K562 (cell line): ENCODE data around the gene EML6. TPM values are rescaled to one million over a fixed set of nuclear protein-coding genes. Genes with fewer than 3 reads are reported as not detected.

Experiments used
- ATAC-seq: fragments of 200-7000 bp; cut with Tn5 transposase; 3 replicates; pipeline ENCODE4 v1.9.1; 2020; ENCODE audit warnings: moderate library complexity
- BruUV-seq: library from RNA; stranded (reverse); fragments of 400-500 nt; replicated peaks from 2 replicates; lab custom pipeline; 2021; lab: Mats Ljungman, UMichigan
- CTCF ChIA-PET: fragments of 300-600 bp; formaldehyde crosslinking; extraction: SDS; loops from one replicate; lab custom pipeline; 2021; ENCODE audit warnings: low intra/inter-chr PET ratio; lab: Yijun Ruan, JAX
- POLR2A ChIA-PET: fragments of 300-600, 350-650 bp; sonication (Branson Sonifier 250); formaldehyde crosslinking; extraction: SDS; loops from one replicate; lab custom pipeline; 2021; ENCODE audit warnings: antibody characterized with exemption, inconsistent platforms; lab: Yijun Ruan, JAX
- DNase-seq, 4 experiments: peaks; one replicate each; pipeline versions ENCODE4 v3.0.0 to v3.0.0-alpha.2; 2011 to 2018; ENCODE audit warnings: low spot score in 3 of 4, mixed read lengths in 3 of 4; ENCODE audit errors: extremely low read depth in 1 of 4
- FAIRE-seq: peaks from 2 replicates; lab custom pipeline; 2011; peaks lifted over from hg19 to GRCh38; lab: Jason Lieb, UNC
- H2AFZ ChIP-seq: 2 replicates; pipeline ENCODE4 v1.6.0; 2011; ENCODE audit warnings: low read depth, low read length, control low read depth, inconsistent platforms
- H3K27ac ChIP-seq: fragments of 200-600 bp; 3 replicates; pipeline ENCODE4 v1.8.0; 2011; ENCODE audit warnings: low read depth, mild to moderate bottlenecking, control low read depth, inconsistent platforms, low read length, moderate library complexity, mixed read lengths; ENCODE audit errors: extremely low read depth
- H3K27me3 ChIP-seq, 2 experiments: fragments of 300-600 bp in 1 of 2; 2 replicates in 1 of 2; 3 replicates in 1 of 2; pipeline versions ENCODE4 v1.6.0 to v1.8.0; 2011; ENCODE audit warnings: inconsistent platforms in 2 of 2, low read length in 2 of 2, mild to moderate bottlenecking in 1 of 2, mixed read lengths in 1 of 2, moderate library complexity in 1 of 2; ENCODE audit not compliant: control insufficient read depth in 2 of 2, insufficient read depth in 2 of 2
- H3K36me3 ChIP-seq: fragments of 300-600 bp; 3 replicates; pipeline ENCODE4 v1.8.0; 2011; ENCODE audit warnings: mild to moderate bottlenecking, low read length, inconsistent platforms; ENCODE audit not compliant: control insufficient read depth, insufficient read depth
- H3K4me1 ChIP-seq, 2 experiments: fragments of 200-600 bp in 1 of 2; replicated peaks in 1 of 2; 2 replicates in 1 of 2; 3 replicates in 1 of 2; pipeline versions ENCODE4 v1.5.1 to v1.8.0; 2011; ENCODE audit warnings: inconsistent platforms in 2 of 2, low read length in 2 of 2, mild to moderate bottlenecking in 1 of 2, mixed read lengths in 1 of 2, moderate library complexity in 1 of 2; ENCODE audit not compliant: control insufficient read depth in 2 of 2, insufficient read depth in 2 of 2
- H3K4me2 ChIP-seq: 2 replicates; pipeline ENCODE4 v1.6.1; 2011; ENCODE audit warnings: low read length, control low read depth, inconsistent platforms, mixed read lengths; ENCODE audit not compliant: insufficient read depth
- H3K4me3 ChIP-seq: fragments of 200-600 bp; sonication (generic), shearing (Covaris generic); 2 replicates; pipeline ENCODE4 v1.5.1; 2016; ENCODE audit warnings: control low read depth, inconsistent platforms
- H3K79me2 ChIP-seq: fragments of 200-600 bp; 3 replicates; pipeline ENCODE4 v1.8.0; 2011; ENCODE audit warnings: low read length, inconsistent platforms; ENCODE audit not compliant: control insufficient read depth, insufficient read depth
- H3K9ac ChIP-seq, 2 experiments: 2 replicates each; pipeline versions ENCODE4 v1.6.0 to v1.6.1; 2011; ENCODE audit warnings: low read depth in 2 of 2, low read length in 2 of 2, control low read depth in 1 of 2, inconsistent platforms in 1 of 2, mild to moderate bottlenecking in 1 of 2, mixed read lengths in 1 of 2; ENCODE audit not compliant: insufficient read depth in 1 of 2
- H3K9me1 ChIP-seq: one replicate; pipeline ENCODE4 v1.6.0; 2011; ENCODE audit warnings: inconsistent platforms, mild to moderate bottlenecking, low read length, moderate library complexity; ENCODE audit not compliant: control insufficient read depth, insufficient read depth
- H3K9me3 ChIP-seq: replicated peaks from 2 replicates; pipeline ENCODE4 v1.5.1; 2011; ENCODE audit warnings: low read depth, low read length, inconsistent platforms; ENCODE audit not compliant: control insufficient read depth, insufficient read depth
- H4K20me1 ChIP-seq: replicated peaks from 2 replicates; pipeline ENCODE4 v1.6.1; 2011; ENCODE audit warnings: low read length, inconsistent platforms, mixed read lengths; ENCODE audit not compliant: control insufficient read depth, insufficient read depth
- ATF4 ChIP-seq: fragments of 450-650 bp; formaldehyde crosslinking; IDR thresholded peaks from 2 replicates; pipeline ENCODE4 v1.4.0; 2022; ENCODE audit warnings: mild to moderate bottlenecking, moderate library complexity
- C11orf30 ChIP-seq: fragments of 450-650 bp; IDR thresholded peaks from 2 replicates; pipeline ENCODE4 v1.6.1; 2016; ENCODE audit warnings: low read depth, mild to moderate bottlenecking
- CHCHD3 ChIP-seq: fragments of 250-450 bp; sonication (Bioruptor Pico); IDR thresholded peaks from 2 replicates; pipeline ENCODE4 v2.1.2; 2022; ENCODE audit warnings: mild to moderate bottlenecking
- FOXJ3 ChIP-seq: sonication (generic); formaldehyde crosslinking; IDR thresholded peaks from 2 replicates; pipeline ENCODE4 v1.4.0; 2020; ENCODE audit warnings: mild to moderate bottlenecking, missing genetic modification reagents
- FOXK1 ChIP-seq: sonication (generic); formaldehyde crosslinking; IDR thresholded peaks from 2 replicates; pipeline ENCODE4 v1.8.0; 2022; ENCODE audit warnings: missing genetic modification reagents, mild to moderate bottlenecking, borderline replicate concordance
- MCM3 ChIP-seq: fragments of 450-650 bp; IDR thresholded peaks from 2 replicates; pipeline ENCODE4 v1.6.1; 2016
- MTA2 ChIP-seq: fragments of 450-650 bp; IDR thresholded peaks from 2 replicates; pipeline ENCODE4 v1.6.1; 2016; ENCODE audit warnings: low read depth
- RAD51 ChIP-seq: fragments of 450-650 bp; IDR thresholded peaks from 2 replicates; pipeline ENCODE4 v1.7.1; 2016; ENCODE audit warnings: low read depth, mild to moderate bottlenecking, borderline replicate concordance
- RBM15 ChIP-seq: fragments of 200-400 bp; formaldehyde crosslinking; IDR thresholded peaks from 2 replicates; pipeline ENCODE4 v1.6.1; 2018; ENCODE audit warnings: mild to moderate bottlenecking, low read length, moderate library complexity; ENCODE audit not compliant: insufficient read depth
- SMAD4 ChIP-seq: fragments of 250-450 bp; sonication (Bioruptor Pico); conservative IDR thresholded peaks from 2 replicates; pipeline ENCODE4 v1.8.0; 2021; ENCODE audit warnings: inconsistent platforms, mild to moderate bottlenecking, moderate library complexity
- SMARCA5 ChIP-seq: fragments of 450-650 bp; IDR thresholded peaks from 2 replicates; pipeline ENCODE4 v1.6.1; 2016
- SMARCE1 ChIP-seq: fragments of 450-650 bp; IDR thresholded peaks from 2 replicates; pipeline ENCODE4 v1.7.1; 2016; ENCODE audit warnings: mild to moderate bottlenecking
- TAL1 ChIP-seq: fragments of 450-650 bp; IDR thresholded peaks from 2 replicates; pipeline ENCODE4 v1.6.1; 2016; ENCODE audit warnings: mild to moderate bottlenecking
- TBP ChIP-seq: optimal IDR thresholded peaks from 2 replicates; pipeline ENCODE3; 2011; ENCODE audit warnings: low read depth, low read length, improper control_type of control experiment
- TSC22D4 ChIP-seq: fragments of 450-650 bp; IDR thresholded peaks from 2 replicates; pipeline ENCODE4 v1.6.1; 2016; ENCODE audit warnings: missing genetic modification characterization, missing biosample characterization, control low read depth
- ZC3H8 ChIP-seq: fragments of 450-650 bp; IDR thresholded peaks from 2 replicates; pipeline ENCODE4 v1.6.1; 2017
- ZNF589 ChIP-seq: fragments of 200-800 bp; sonication (Bioruptor generic); IDR thresholded peaks from 2 replicates; pipeline ENCODE4 v1.6.1; 2016; ENCODE audit warnings: low read depth, missing genetic modification characterization, missing compliant biosample characterization
- ZZZ3 ChIP-seq: fragments of 450-650 bp; IDR thresholded peaks from 2 replicates; pipeline ENCODE4 v1.6.1; 2016; ENCODE audit warnings: antibody characterized with exemption, mild to moderate bottlenecking, moderate library complexity
- WGBS: fragments of 100-300 bp; shearing (Covaris generic); methylation state at CpG from one replicate; pipeline ENCODE4 v1.1.6; 2016; ENCODE audit warnings: low coverage, mixed read lengths; ENCODE audit not compliant: insufficient coverage; ENCODE audit errors: missing lambda C conversion rate; 5-methylcytosine and 5-hydroxymethylcytosine counted together
- in situ Hi-C: fragments of 300-500 bp; cut with MboI; formaldehyde crosslinking; loops from 4 replicates; pipeline ENCODE4 v1.15.0; 2018; ENCODE audit warnings: inconsistent platforms, mixed read lengths
- intact Hi-C: fragments of 100-400 bp; cut with micrococcal nuclease; formaldehyde crosslinking; loops from 2 replicates; pipeline ENCODE4 v1.14.2; 2022
- polyA plus RNA-seq, 8 experiments: library from polyadenylated mRNA; depleted of rRNA in 4 of 8; stranded (reverse) in 5 of 8; unstranded in 3 of 8; fragments of >200 nt; fragmentation: Nextera tagmentation in 2 of 8; fragmentation: Illumina TruSeq in 1 of 8; extraction: Ambion mirVana in 2 of 8; extraction: Trizol in 1 of 8; gene quantifications; 2 replicates each; pipeline versions ENCODE4 v1.2.1 to v1.2.3, GENCODE V29; 2011 to 2014; ENCODE audit warnings: inconsistent platforms in 1 of 8, missing spikeins in 1 of 8
- total RNA-seq, 7 experiments: library from RNA; depleted of rRNA in 6 of 7; stranded (reverse); fragments of >200 nt in 6 of 7; fragmentation: Illumina TruSeq in 2 of 7; extraction: Trizol in 2 of 7; gene quantifications; 2 replicates each; pipeline versions ENCODE4 v1.2.1 to v1.2.3, GENCODE V29; 2011 to 2021; ENCODE audit warnings: low replicate concordance in 1 of 7
- TF ChIP-seq, protein P1 (sequence below): fragments of 200-400 bp; formaldehyde crosslinking; IDR thresholded peaks from 2 replicates; pipeline ENCODE4 v1.6.1; 2017; ENCODE audit warnings: mild to moderate bottlenecking, low read depth, low read length, moderate library complexity

Gene EML6
- total and polyA plus RNA-seq, 9 of the 15 experiments (the other 6 are each of a cell fraction or from before 2014, with no cell fraction given) = 0.07 to 0.56 (median 0.25) TPM

DNA sequence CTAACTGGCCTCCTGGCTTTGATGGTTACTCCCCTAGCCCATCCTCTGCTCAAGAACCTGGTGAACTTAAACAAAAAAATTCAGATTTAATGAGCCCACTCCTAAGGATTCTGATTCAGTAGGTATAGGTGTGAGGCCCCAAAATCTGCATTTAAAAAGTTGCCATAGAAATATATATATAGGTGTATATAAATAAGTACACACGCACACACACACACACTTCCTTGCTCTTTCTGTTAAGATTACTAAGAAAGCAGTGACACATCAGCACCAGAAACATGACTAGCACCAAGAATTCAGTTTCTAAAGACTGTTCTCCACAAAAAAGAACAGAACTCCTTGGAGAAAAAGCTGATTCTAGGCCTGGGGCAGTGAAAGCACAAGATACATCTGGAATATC, 17.8 kb downstream of the EML6 start:
- no peaks in the 10 kb centered on the region for H3K9me1 ChIP-seq
- no peak overlapping the region for H3K9ac ChIP-seq
- peaks cover 12 to 42% of the 10 kb centered on the region in 2 experiments for H3K27me3 ChIP-seq
- H4K20me1 ChIP-seq = no peaks in the 10 kb centered on the region
- no peak overlapping the region for H3K4me3 ChIP-seq
- H3K9me3 ChIP-seq = no peaks in the 10 kb centered on the region
- no peaks in the 10 kb centered on the region for H3K79me2 ChIP-seq
- in situ Hi-C loops = no loop called here
- H3K36me3 ChIP-seq = no peaks in the 10 kb centered on the region
- H3K27ac ChIP-seq = no peak overlapping the region
- POLR2A ChIA-PET = no interaction called here
- intact Hi-C loops = no loop called here
- DNase-seq (no peak), FAIRE-seq (no peak), ATAC-seq (no peak)
- CTCF ChIA-PET = no interaction called here
- no peak for TF ChIP-seq RAD51
- no peak for TF ChIP-seq SMAD4 (CRISPR knock-in tag)
- TF ChIP-seq SMARCE1 = no peak
- TF ChIP-seq RBM15 = no peak
- no peak for TF ChIP-seq ZZZ3
- TF ChIP-seq TAL1 = no peak
- no peak for TF ChIP-seq MCM3
- TF ChIP-seq, protein P1, sequence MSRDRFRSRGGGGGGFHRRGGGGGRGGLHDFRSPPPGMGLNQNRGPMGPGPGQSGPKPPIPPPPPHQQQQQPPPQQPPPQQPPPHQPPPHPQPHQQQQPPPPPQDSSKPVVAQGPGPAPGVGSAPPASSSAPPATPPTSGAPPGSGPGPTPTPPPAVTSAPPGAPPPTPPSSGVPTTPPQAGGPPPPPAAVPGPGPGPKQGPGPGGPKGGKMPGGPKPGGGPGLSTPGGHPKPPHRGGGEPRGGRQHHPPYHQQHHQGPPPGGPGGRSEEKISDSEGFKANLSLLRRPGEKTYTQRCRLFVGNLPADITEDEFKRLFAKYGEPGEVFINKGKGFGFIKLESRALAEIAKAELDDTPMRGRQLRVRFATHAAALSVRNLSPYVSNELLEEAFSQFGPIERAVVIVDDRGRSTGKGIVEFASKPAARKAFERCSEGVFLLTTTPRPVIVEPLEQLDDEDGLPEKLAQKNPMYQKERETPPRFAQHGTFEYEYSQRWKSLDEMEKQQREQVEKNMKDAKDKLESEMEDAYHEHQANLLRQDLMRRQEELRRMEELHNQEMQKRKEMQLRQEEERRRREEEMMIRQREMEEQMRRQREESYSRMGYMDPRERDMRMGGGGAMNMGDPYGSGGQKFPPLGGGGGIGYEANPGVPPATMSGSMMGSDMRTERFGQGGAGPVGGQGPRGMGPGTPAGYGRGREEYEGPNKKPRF = no peak
- no peak for TF ChIP-seq CHCHD3
- no peak for TF ChIP-seq FOXK1 (CRISPR knock-in tag)
- TF ChIP-seq TSC22D4 (tag) = no peak
- TF ChIP-seq SMARCA5 = no peak
- no peak for TF ChIP-seq FOXJ3 (CRISPR knock-in tag)
- TF ChIP-seq ZC3H8 = no peak
- TF ChIP-seq TBP = no peak
- no peak for TF ChIP-seq ZNF589
- TF ChIP-seq C11orf30 = no peak
- TF ChIP-seq ATF4 = no peak
- TF ChIP-seq MTA2 = no peak
- no peak overlapping the region for H2AFZ ChIP-seq
- no peak overlapping the region for H3K4me2 ChIP-seq
- BruUV-seq = no TSS peak
- H3K4me1 ChIP-seq = no peaks in the 10 kb centered on the region
- 11% methylated on average over 1 of the region's 1 CpG for WGBS
